Stimulated activated CD4-positive, alpha-beta T cell treated with anti-CD3 and anti-CD28 coated beads, Interleukin-15, amount 100 ng/mL, for 24 hours (primary cell): ENCODE results near the gene MPI.
"Not testable (repeated sequence)": the region's sequence is repeated elsewhere in the genome, so short reads cannot be mapped to it uniquely, and the experiment has no call there.

Experiments used
- DNase-seq: peaks from one replicate; pipeline ENCODE4 v3.0.0-alpha.2; 2020

The MPI gene

GRCh38 chr15:74893627-74894026 lies 3.8 kb downstream of the MPI start:
- no peak for DNase-seq

DNA sequence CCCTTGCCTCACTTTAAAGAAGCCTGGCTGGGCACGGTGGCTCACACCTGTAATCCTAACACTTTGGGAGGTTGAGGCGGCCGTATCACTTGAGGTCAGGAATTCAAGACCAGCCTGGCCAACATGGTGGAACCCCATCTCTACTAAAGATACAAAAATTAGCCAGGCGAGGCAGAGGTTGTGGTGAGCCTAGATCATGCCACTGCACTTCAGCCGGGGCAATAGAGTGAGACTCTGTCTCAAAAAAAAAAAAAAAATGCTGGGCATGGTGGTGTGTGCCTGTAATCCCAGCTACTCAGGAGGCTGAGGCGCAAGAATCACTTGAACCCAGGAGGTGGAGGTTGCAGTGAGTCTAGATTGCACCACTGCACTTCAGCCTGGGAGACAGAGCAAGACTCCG lies 4.5 kb downstream of the MPI start:
- DNase-seq = not testable (repeated sequence)

- DNase-seq = no peak
These were observed 6.0 kb downstream of the MPI start for GRCh38 chr15:74895830-74896229.

GRCh38 chr15:74896316-74896715 lies 6.5 kb downstream of the MPI start:
- no peak for DNase-seq

DNA sequence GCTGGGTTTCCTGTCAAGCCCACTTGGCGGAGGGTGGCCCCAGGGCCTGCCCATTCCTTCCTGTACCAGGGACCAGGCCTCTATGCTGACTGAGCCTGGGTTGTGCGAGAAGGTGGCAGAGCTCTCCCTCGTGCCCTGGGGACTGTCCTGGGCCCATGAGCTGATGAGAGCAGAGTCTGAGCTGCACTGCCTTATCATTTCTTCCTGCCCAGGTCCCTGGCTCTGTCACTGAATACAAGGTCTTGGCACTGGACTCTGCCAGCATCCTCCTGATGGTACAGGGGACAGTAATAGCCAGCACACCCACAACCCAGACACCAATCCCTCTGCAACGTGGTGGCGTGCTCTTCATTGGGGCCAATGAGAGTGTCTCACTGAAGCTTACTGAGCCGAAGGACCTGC lies 7.5 kb downstream of the MPI start:
- no peak for DNase-seq

DNA sequence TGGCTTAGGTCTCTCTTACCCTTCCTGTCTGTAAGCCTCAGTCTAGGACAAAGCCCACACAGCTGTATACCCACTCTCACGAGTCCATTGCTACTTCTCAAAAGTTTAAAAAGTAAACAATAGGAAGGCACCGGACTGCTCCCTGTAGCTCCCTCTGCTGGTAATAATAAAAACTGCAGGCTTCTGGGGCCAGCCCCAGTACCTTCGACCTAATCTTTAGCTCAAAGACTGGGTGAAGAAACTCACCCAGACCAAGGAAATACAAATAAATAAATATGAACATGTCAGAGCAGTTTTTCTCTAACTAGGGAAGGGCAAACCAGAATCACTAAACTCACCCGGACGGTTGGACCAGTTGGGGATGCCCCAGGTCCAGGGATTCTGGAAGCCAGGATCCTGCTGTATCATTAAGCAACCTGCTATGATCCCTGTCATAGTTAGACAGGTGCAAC lies 11.8 kb downstream of the MPI start:
- peak; percentile 64 for DNase-seq

GRCh38 chr15:74902295-74903075 lies 12.6 kb downstream of the MPI start:
- DNase-seq = no peak

- no peak for DNase-seq
These were observed 13.8 kb downstream of the MPI start for GRCh38 chr15:74903676-74904075.

DNA sequence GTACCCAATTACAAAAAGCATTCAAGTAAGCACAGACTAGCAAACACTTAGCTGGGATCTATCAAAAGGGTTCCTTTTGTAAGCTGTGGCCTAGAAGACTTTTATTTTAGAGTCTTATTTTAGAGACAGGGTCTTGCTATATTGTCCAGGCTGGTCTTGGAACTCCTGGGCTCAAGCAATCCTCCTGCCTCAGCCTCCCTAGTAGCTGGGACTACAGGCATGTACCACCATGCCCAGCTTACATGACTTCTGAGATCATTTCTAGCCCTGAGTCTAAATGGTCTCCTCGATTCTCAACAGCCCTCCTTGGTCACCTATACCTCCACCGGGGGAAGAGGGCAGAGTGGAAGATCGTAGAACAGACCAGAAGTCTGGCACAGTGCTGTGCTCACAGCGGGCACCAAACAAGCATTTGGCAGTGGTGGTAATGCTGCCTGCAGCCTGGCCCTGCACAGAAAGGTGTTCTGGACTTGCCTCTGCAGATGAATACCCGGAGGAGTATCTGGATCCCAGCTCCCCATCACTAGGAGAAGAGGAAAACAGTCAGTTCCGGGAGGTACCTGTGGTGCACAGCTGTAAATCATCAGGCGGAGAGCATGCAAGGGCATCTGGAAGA lies 14.5 kb downstream of the MPI start:
- DNase-seq = no peak

GRCh38 chr15:74906067-74906449 lies 16.2 kb downstream of the MPI start:
- no peak for DNase-seq

DNA sequence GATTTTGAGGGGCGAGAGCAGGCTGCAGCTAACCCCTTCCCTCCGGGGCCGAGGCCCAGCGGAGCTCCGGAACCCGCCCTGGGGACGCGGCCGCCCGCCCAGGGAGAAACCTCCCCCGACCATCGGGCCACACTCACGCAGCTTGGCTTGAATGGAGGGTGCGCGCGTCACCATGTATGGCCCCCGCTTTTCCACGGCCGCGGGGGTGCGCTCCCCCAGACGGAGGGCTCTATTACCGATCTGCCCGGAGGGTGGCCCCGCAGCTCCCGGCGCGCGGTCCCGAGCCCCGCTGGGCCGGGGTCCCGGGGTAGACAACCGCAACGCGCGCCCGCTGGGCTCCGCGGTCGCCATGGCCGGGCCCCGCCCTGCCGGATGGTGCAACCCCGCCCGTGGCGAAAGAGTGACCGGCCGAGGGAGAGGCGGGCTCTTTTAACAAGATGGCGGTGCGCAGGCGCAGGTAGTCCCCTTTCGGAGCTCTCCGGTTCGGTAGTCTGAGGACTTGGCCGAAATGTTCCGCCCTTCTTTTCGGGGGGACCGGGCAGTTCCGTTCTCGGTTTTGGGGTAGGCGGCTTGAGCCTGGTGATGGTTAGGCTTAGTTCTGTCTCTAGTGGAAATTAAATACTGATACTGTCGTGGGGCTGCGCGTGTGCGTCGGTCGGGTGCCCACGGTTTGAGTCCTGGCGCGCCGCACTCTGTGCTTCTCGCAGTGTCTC lies 16.8 kb downstream of the MPI start, which contains the start of gene FAM219B:
Gene FAM219B, minus strand, starts transcription at position 402 of the 713 bp plus-strand sequence. Its CDS starts 51 bp downstream, at position 351.
- DNase-seq = peak; percentile 89

- DNase-seq = no peak
These were observed 17.5 kb downstream of the MPI start for GRCh38 chr15:74907163-74907870.

GRCh38 chr15:74908635-74909034 lies 18.8 kb downstream of the MPI start:
- DNase-seq = no peak

DNA sequence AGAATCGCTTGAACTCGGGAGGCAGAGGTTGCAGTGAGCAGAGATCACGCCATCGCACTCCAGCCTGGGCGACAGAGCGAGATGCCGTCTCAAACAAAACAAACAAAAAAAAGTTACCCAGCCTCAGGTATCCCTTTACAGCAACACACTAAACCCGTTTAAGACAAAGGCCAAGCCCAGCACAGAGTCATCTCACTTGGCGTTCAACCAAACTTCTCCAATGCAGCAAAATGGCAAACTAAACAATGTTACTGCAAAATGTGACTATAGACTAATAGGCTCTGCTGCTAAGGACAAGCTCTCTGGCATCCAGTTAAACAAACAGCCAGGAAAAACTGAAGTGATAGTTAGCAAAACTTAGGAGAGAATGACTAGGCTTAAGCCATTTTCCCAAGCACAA lies 23.2 kb downstream of the MPI start:
- DNase-seq = no peak

GRCh38 chr15:74913799-74914198 lies 24.0 kb downstream of the MPI start:
- DNase-seq = not testable (repeated sequence)

DNA sequence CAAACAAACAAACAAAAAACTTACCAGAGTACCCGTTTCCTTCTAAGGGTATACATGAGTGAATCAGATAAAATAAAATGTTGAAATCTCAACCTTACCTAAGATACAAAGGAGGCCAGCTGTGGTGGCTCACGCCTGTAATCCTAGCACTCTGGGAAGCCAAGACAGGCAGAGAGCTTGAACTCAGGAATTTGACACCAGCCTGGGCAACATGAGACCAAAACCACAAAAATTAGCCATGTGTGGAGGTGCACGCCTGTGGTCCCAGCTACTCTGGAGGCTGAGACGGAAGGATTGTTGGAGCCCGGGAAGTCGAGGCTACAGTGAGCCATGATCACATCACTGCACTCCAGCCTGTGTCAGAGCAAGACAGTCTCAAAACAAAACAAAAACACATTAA lies 27.8 kb downstream of the MPI start:
- DNase-seq = no peak

GRCh38 chr15:74920456-74920855 lies 30.6 kb downstream of the MPI start:
- DNase-seq = no peak

GRCh38 chr15:74924525-74924924 lies 34.7 kb downstream of the MPI start:
- no peak for DNase-seq

DNA sequence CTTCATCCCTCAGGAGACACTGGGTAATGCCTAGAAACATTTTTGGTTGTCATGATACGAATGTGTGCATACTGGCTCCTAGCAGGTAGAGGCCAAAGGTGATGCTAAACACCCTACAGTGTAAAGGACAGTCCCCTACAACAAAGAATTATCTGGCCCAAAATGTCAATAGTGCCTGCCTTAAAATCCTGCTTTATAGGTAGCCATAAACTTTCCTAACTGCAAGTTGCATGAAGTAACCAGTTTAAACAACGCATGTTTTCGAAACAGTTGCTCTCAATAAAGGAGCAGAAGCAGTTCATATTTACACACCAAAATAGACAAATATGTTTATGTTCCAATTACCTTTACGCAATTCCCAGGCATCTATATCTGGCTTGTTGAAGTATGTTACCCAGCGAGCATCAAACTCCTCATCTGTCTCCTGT lies 38.9 kb downstream of the MPI start:
- no peak for DNase-seq

DNA sequence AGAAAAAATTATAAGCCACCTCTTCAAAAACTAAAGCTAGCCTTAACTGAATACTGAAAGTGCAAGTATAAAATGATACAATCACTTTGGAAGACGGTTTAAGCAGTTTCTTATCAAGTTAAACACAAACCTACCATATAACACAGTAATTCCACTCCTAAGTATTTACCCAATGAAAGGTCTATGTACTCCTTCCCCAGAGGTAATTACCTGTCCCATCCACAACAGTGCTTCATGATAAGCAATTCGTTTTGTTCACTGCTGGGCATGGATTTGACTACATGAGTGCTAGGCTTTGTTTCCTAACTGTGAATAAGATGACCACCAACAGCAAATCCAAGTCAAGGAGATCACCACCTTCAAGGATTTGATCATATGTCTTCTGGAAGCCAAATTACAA lies 43.7 kb downstream of the MPI start:
- DNase-seq = no peak

- DNase-seq = not testable (repeated sequence)
These were observed 45.4 kb downstream of the MPI start for GRCh38 chr15:74935193-74935592.

DNA sequence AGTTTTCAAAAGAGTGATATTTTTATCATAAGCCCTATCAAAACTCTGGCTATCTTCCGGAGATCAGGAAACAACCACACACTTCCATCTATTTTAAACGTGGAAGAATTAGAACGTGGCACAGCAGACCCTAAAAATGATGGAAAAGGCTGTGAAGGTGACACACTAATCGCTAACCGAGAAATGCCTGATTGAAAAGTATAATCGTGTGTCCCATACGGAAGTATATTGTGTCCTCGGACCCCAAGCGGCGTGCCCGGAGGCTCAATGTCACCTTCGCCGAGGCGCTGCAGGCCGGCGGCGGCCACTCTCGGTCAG lies 47.4 kb downstream of the MPI start:
- DNase-seq = no peak
